Measurements from ENCODE around the gene ZNF236. TPM values are rescaled to one million over a fixed set of nuclear protein-coding genes. Genes with fewer than 3 reads are reported as not detected.
A peak's percentile ranks its signal among the peaks of the same experiment; 100 is the strongest.

Gene ZNF236
- total RNA-seq, 1 donor from 2014 or later = 9.9 TPM

DNA sequence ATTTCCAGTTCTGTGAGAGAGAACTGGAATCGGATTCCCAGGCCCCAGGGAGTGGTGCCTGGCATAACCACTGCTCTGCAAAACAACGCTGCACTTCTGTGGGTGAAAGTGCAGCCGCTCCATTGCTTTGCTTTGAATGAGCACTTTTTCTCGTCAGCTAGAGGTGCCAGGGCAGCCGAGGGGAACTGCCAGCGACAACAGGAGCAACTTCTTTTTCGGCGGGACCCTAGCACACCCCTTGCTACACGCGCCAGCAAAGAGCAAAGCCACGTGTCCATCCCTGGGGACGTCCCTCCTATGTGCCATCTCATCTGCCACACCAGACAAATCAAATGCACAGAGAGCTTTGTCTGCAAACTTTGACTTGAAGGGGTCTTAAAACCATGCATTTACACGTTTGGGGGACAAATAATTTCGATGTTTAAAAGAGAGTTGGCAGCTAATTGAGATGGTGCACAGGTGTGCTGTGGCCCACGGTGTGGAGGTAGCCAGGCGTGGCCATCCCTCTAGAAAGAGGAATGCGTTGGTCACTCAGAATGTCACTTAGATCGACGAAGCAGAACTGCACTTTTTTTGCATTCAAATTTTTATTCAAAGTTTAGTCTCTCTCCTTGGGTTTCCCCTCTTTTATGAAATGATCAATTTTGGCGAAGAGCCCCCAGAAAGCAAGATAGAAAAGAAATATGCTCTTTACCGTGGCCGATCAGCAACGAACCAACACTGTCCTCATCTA, 158.5 kb downstream of the ZNF236 start:
- no peak overlapping the region for H3K4me3 ChIP-seq (ENCODE audit: low read depth, low read length)
- TF ChIP-seq, protein P1, sequence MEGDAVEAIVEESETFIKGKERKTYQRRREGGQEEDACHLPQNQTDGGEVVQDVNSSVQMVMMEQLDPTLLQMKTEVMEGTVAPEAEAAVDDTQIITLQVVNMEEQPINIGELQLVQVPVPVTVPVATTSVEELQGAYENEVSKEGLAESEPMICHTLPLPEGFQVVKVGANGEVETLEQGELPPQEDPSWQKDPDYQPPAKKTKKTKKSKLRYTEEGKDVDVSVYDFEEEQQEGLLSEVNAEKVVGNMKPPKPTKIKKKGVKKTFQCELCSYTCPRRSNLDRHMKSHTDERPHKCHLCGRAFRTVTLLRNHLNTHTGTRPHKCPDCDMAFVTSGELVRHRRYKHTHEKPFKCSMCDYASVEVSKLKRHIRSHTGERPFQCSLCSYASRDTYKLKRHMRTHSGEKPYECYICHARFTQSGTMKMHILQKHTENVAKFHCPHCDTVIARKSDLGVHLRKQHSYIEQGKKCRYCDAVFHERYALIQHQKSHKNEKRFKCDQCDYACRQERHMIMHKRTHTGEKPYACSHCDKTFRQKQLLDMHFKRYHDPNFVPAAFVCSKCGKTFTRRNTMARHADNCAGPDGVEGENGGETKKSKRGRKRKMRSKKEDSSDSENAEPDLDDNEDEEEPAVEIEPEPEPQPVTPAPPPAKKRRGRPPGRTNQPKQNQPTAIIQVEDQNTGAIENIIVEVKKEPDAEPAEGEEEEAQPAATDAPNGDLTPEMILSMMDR (conservative IDR thresholded peaks at IDR 0.05; ENCODE audit: low read depth, low read length) = no peak
- DNase-seq (ENCODE audit: low read depth) = no peak

GRCh38 chr18:76981396-76981968, 159.1 kb downstream of the ZNF236 start:
- TF ChIP-seq, protein P1 (conservative IDR thresholded peaks at IDR 0.05; ENCODE audit: low read depth, low read length) = no peak
- DNase-seq (ENCODE audit: low read depth) = no peak
- no peak overlapping the region for H3K4me3 ChIP-seq (ENCODE audit: low read depth, low read length)

- H3K4me3 ChIP-seq (ENCODE audit: low read depth, low read length) = no peak overlapping the region
- TF ChIP-seq, protein P1 (conservative IDR thresholded peaks at IDR 0.05; ENCODE audit: low read depth, low read length) = no peak
- no peak for DNase-seq (ENCODE audit: low read depth)
Measured at GRCh38 chr18:76982038-76982437, 159.7 kb downstream of the ZNF236 start.

DNA sequence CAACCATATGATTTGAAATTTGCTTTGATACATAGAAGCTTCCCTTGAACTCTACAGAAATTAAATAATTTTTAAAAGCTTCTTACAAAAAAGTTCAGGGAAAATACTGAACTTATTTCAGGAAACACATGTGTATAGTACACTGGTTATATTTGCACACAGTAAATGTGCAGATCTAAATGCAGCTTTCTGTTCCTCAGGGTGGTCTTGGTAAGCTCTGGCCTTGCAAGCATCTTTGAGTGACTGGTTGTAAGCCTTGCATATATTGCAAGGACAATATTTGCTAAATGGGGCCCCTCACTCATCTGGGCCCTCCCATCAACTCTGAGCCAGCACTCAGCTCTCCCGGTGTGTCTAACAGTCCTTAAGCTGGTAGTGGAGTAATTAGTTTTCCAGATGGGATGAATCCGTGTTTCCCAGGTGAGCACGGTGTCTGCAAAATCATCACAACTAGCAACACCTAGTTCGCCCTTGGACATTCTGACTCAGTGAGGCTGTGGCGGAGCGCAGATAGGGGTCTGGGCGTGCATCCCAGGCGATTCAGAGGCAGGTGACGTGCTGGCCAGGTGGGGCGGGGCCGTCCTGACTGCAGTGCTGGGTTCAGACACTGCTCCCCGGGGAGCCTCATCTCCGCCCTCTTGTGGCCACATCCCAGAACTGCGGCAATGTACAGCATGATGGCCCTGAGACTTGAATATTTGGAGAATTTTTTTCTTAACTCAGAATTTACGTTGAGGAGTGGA, 160.7 kb downstream of the ZNF236 start:
- TF ChIP-seq, protein P1 (conservative IDR thresholded peaks at IDR 0.05; ENCODE audit: low read depth, low read length) = peak; percentile 96
- no peak for DNase-seq (ENCODE audit: low read depth)
- no peak overlapping the region for H3K4me3 ChIP-seq (ENCODE audit: low read depth, low read length)

- TF ChIP-seq, protein P1 (conservative IDR thresholded peaks at IDR 0.05; ENCODE audit: low read depth, low read length) = no peak
- no peak overlapping the region for H3K4me3 ChIP-seq (ENCODE audit: low read depth, low read length)
- DNase-seq (ENCODE audit: low read depth) = no peak
Measured at GRCh38 chr18:76983613-76984051, 161.3 kb downstream of the ZNF236 start.

DNA sequence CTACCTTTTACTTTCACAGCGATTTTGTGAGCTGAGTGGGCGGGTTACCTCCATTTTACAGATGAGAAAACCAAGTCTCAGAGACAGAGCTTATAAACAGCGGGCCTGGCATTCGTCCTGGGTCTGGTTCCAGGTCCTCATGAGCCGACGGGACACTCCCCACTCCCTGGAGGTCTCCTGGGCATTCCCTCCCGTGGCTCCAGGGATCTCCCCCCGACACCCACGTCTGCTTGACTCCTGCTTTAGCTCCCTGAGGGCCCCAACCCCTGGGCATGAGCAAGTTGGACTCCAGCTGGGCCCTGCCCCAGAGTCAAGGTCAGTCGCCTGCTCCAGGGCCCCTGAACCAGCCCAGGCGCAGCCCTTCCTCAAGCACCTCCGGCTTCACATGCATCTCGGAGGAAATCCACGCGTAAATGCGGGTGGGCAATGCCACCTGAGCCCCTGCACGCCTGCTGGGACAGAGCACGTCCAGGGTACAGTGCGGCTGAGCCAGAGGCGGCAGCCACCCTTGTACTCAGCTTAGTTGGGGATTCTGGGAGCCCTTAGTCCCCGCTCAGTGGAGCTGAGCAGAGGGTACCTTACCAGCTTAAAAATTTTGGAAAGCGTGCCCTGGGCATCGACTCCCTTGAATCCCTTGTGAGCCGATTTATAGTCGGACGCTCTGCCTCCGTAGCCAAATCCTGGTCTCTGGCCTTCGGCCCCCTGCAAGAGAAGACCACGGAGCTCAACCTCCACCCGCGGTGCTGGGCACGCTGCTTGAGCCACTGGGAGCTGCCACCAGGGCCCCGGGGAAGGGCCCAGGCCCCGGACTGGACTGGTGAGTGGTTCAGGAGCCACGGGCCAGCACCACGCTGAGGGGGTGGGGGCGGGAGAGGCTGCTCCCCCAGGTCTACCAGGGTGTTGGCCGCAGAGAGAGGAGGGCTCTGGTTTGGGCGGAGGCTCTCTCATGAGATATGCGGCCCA, 162.1 kb downstream of the ZNF236 start:
- no peak overlapping the region for H3K4me3 ChIP-seq (ENCODE audit: low read depth, low read length)
- TF ChIP-seq, protein P1 (conservative IDR thresholded peaks at IDR 0.05; ENCODE audit: low read depth, low read length) = no peak
- no peak for DNase-seq (ENCODE audit: low read depth)

All from epithelial cell of proximal tubule (primary cell).